Uterus (tissue), 4 donors: ENCODE data around the gene CD3G. TPM values are rescaled to one million over a fixed set of nuclear protein-coding genes. Genes with fewer than 3 reads are reported as not detected.

Experiments
- DNase-seq, 2 donors: peaks; one replicate each; pipeline ENCODE4 v3.0.0-alpha.2; 2019 to 2020
- H3K27ac ChIP-seq, 2 donors: fragments of 200-600 bp; sonication (generic); 1 replicate in 1 of 2; 2 replicates in 1 of 2; pipeline ENCODE4 v1.5.1; 2016 to 2018
- H3K27me3 ChIP-seq, 2 donors: fragments of 200-600 bp; sonication (generic); one replicate each; pipeline ENCODE4 v1.5.1; 2018 to 2019; ENCODE audit warnings: control low read depth in 1 of 2
- H3K36me3 ChIP-seq, 2 donors: fragments of 200-600 bp; sonication (generic); one replicate each; pipeline ENCODE4 v1.5.1; 2019; ENCODE audit warnings: control low read depth in 1 of 2
- H3K4me1 ChIP-seq, 2 donors: fragments of 200-600 bp; sonication (generic); one replicate each; pipeline ENCODE4 v1.5.1; 2018 to 2019; ENCODE audit warnings: control low read depth in 1 of 2
- H3K4me3 ChIP-seq, 2 donors: fragments of 200-600 bp; sonication (generic); 1 replicate in 1 of 2; 2 replicates in 1 of 2; pipeline ENCODE4 v1.5.1; 2018 to 2019; ENCODE audit warnings: mild to moderate bottlenecking in 1 of 2
- H3K9me3 ChIP-seq, 2 donors: fragments of 200-600 bp; sonication (generic); one replicate each; pipeline ENCODE4 v1.5.1; 2019; ENCODE audit warnings: control low read depth in 1 of 2
- CTCF ChIP-seq, 4 experiments: fragments of 200-600 bp in 2 of 4; fragments of 450-650 bp in 2 of 4; sonication (generic) in 2 of 4; IDR thresholded peaks; one replicate each; pipeline ENCODE4 v1.5.1; 2016 to 2019; ENCODE audit warnings: antibody characterized with exemption in 4 of 4, mild to moderate bottlenecking in 2 of 4, moderate library complexity in 1 of 4
- POLR2A ChIP-seq, 2 donors: fragments of 450-650 bp; IDR thresholded peaks; one replicate each; pipeline ENCODE4 v1.6.1; 2016; ENCODE audit warnings: antibody characterized with exemption in 2 of 2, mild to moderate bottlenecking in 1 of 2, moderate library complexity in 1 of 2
- intact Hi-C: fragments of 100-400 bp; cut with DNase I; formaldehyde crosslinking; loops from one replicate; pipeline ENCODE4 v1.15.1; 2023; ENCODE audit warnings: low total_unique reads
- total RNA-seq, 4 donors: library from RNA; depleted of rRNA in 3 of 4; stranded (reverse); fragments of >200 nt in 3 of 4; gene quantifications; one replicate each; pipeline versions ENCODE4 v1.1.0 to v1.2.4, GENCODE V29; 2014 to 2023
- donor health status: DM: yes; HTN: yes; CAD: no.

CD3G gene
- total RNA-seq, 4 donors from 2014 or later = 0.34 to 6.2 TPM; not detected in 2

GRCh38 chr11:118342503-118343161, 1.5 kb upstream of the CD3G start, which contains the start of gene CD3D:
Gene CD3D, minus strand, starts transcription at chr11:118342705. Its CDS starts 98 bp downstream, at chr11:118342607.
- no peaks in the 10 kb centered on the region for H3K9me3 ChIP-seq
- H3K4me3 ChIP-seq = no peak within 1 kb of the TSS
- TF ChIP-seq POLR2A (IDR thresholded peaks at IDR 0.05) = no peak
- no peaks in the 10 kb centered on the region for H3K27me3 ChIP-seq
- no peaks in the 10 kb centered on the region for H3K4me1 ChIP-seq
- H3K27ac ChIP-seq = no peak within 1 kb of the TSS
- no peak for DNase-seq
- intact Hi-C loops = no loop called here
- no peaks in the 10 kb centered on the region for H3K36me3 ChIP-seq

GRCh38 chr11:118343248-118343647, 896 bp upstream of the CD3G start:
- Histone ChIP-seq H3K9me3 (no peaks in the 10 kb centered on the region), H3K4me1 (no peaks in the 10 kb centered on the region), H3K27ac (no peak overlapping the region), H3K4me3 (no peak overlapping the region), H3K27me3 (no peaks in the 10 kb centered on the region), H3K36me3 (no peaks in the 10 kb centered on the region)
- no peak for DNase-seq
- intact Hi-C loops = no loop called here
- TF ChIP-seq POLR2A (IDR thresholded peaks at IDR 0.05) (no peak), CTCF (IDR thresholded peaks at IDR 0.05) (no peak)

- intact Hi-C loops = no loop called here
- Histone ChIP-seq H3K4me1 (no peaks in the 10 kb centered on the region), H3K9me3 (no peaks in the 10 kb centered on the region), H3K27me3 (no peaks in the 10 kb centered on the region), H3K27ac (no peak overlapping the region), H3K4me3 (no peak overlapping the region), H3K36me3 (no peaks in the 10 kb centered on the region)
- no peak for DNase-seq
- TF ChIP-seq POLR2A (IDR thresholded peaks at IDR 0.05) = no peak
- no peak for TF ChIP-seq CTCF (IDR thresholded peaks at IDR 0.05)
These were observed 5.3 kb downstream of the CD3G start for GRCh38 chr11:118349475-118349874.

GRCh38 chr11:118353084-118353710, 9.1 kb downstream of the CD3G start:
- TF ChIP-seq POLR2A (IDR thresholded peaks at IDR 0.05) (no peak), CTCF (IDR thresholded peaks at IDR 0.05) (peak; percentile 19 to 54 (median 33))
- intact Hi-C loops = loop anchor here (10.0 kb wide), 1 partner anchor 208 kb away; no protein-coding TSS in a partner anchor
- no peak overlapping the region for H3K4me3 ChIP-seq

GRCh38 chr11:118358071-118358470, 13.9 kb downstream of the CD3G start:
- DNase-seq = no peak
- H3K27ac ChIP-seq = no peak overlapping the region
- no peaks in the 10 kb centered on the region for H3K27me3 ChIP-seq
- H3K36me3 ChIP-seq = no peaks in the 10 kb centered on the region
- no peak overlapping the region for H3K4me3 ChIP-seq
- no peak for TF ChIP-seq POLR2A (IDR thresholded peaks at IDR 0.05)
- TF ChIP-seq CTCF (IDR thresholded peaks at IDR 0.05) = no peak
- no peaks in the 10 kb centered on the region for H3K9me3 ChIP-seq
- intact Hi-C loops = loop anchor here (10.0 kb wide), 1 partner anchor 213 kb away; no protein-coding TSS in a partner anchor
- H3K4me1 ChIP-seq = no peaks in the 10 kb centered on the region

More at GRCh38 chr11:118353084-118353710, 9.1 kb downstream of the CD3G start:
- no peak for DNase-seq
- Histone ChIP-seq H3K36me3 (no peaks in the 10 kb centered on the region), H3K27ac (no peak overlapping the region), H3K9me3 (no peaks in the 10 kb centered on the region), H3K4me1 (no peaks in the 10 kb centered on the region), H3K27me3 (no peaks in the 10 kb centered on the region)
